ENCODE data around the gene GULP1.
"Not testable (repeated sequence)": the region's sequence is repeated elsewhere in the genome, so short reads cannot be mapped to it uniquely, and the experiment has no call there.

GULP1 gene

DNA sequence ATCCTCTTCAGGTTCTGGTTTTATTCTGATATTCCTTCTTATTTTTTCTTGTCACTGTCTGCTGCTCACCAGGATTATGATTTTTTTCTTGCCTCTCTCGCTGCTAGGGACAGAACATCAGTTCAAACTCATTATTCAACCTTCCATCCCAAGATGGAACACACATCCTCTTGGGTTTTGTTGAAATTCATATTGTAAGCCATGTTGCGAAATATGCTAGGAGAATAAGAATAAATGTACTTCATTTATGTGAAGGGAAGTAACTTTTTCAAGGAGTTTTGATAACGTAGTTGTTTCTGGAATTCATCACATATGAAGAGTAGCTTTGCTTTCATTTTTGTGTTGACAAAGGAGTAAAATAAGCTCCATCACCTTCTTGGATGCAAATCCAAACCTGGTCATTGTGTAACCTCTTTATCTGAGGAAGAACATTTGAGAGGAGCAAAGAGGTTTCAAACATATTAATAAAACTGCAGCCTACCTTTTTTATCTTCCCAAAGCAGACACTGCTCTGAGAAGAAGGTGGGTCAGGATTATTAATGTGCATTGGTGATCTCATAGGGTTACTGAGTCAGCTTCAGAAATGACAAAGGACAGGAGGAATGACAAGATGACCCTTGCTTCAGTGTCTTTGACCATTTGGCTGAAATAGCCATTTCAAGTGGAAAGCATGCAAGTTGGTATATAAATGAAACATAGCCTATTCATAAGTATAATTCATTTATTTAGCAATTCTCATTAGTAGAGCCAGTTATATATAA, 280.0 kb downstream of the GULP1 start:
- DNase-seq (ENCODE audit: extremely low spot score, insufficient read length, low read depth) (no peak), FAIRE-seq (no peak)

DNA sequence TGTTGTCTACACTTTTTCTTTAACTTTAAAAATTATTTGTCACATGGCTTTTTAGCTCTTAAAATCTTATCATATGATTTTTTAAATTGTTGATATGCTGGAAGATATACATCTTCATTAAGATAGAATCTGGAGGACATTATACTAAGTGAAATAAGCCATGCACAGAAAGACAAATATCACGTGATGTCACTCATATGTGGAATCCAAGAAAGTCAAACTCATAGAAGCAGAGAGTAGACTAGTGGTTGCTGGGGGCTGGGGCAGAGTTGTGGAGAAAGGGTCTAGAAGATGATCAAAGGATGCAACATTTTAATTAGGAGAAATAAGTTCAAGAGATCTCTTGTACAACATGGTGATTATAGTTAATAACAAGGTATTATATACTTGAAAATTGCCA, 280.9 kb downstream of the GULP1 start:
- FAIRE-seq, result no peak
- DNase-seq (ENCODE audit: extremely low spot score, insufficient read length, low read depth), result no peak

DNA sequence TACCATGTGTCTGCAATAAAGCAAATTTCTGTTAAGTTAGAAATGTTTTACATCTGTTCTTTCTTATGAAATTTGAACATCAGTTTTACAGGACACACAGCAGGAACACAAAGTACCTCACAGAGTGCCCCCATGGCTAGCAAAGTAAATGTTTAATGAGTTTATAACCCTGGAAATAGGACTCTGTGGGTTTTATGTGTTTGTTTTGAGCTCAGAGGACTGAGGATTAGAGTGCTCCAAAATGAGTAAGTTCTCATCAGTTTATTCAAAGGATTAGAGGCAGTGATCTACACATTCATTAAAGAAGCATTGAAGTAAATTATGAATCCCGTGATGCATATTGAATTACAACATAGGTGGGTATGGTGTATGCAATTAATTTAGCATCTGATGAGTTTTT, 281.8 kb downstream of the GULP1 start:
- no peak for FAIRE-seq
- no peak for DNase-seq (ENCODE audit: extremely low spot score, insufficient read length, low read depth)

DNA sequence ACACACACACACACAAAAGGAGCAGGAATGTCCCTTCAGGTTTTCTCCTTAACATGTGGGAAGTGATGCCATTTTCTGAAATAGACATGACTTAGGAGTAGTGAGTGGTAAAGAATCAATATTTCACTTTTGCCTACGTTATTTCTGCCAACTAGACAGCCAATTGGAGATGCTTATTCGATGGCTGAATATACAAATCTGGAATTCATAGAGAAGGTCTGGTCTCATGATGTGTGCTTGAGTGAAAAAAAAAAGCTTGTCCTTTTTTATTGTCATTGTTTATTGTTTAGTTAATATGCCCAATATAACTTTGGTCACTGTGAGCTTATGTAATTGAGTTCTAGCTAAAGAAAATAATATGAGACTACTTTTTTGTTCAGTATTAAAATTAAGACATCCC, 284.3 kb downstream of the GULP1 start:
- no peak for DNase-seq (ENCODE audit: extremely low spot score, insufficient read length, low read depth)
- FAIRE-seq, result no peak

DNA sequence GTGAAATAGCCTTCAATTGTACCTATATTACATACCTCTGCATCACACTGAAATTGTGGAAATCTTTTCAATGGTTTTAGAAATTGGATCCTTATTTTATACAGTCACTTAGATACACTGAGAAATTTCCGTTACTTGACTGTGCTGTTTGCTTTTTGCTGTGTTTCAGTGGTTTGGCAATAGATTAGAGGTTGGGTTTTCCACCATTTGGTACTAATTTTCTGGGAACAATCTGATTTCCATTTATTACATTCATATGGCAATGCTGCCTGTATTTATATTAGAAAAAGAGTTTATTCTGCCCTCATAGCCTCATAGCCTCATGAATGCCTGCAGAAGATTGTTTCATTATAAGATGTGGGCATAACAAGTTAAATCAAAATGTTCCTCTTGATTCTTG, 285.0 kb downstream of the GULP1 start:
- no peak for DNase-seq (ENCODE audit: extremely low spot score, insufficient read length, low read depth)
- FAIRE-seq, result no peak

DNA sequence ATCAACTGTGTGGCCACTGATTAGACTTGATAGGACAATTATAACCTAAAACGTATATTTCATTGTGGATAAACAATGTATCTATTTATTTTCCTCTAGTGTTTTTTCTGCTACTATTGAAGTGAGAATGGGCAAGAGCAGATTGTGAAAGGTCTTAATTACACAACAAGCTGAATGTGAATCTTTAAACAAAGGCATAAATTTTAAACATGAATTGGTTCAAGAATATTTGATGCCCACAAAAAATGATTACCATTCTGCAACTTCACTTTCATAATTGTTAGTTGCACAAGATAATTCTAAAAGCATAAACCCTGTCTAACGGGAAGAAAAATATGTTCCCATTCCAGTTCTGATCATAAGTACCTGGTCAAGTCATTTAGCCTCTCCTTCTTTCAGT, 285.6 kb downstream of the GULP1 start:
- FAIRE-seq (no peak), DNase-seq (ENCODE audit: extremely low spot score, insufficient read length, low read depth) (no peak)

DNA sequence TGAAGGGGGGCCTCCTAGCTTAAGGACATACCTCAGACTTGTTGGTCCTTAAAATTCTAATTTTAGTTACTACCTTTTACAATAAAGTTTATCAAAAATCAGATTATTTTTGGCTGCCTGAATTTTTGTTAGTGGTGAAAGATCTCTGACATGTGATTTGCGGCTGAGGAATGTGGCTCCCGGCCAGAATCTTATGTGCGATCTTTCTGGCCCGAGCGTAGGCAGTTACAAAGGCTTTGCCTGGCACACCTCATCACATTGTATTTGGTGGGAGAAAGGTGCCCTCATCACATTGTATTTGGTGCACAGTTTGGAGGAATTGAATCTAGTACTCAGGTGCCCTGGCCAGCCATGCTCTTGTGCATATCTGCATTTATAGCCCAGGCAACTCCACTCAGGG, 289.1 kb downstream of the GULP1 start:
- DNase-seq (ENCODE audit: extremely low spot score, insufficient read length, low read depth) (no peak), FAIRE-seq (no peak)

DNA sequence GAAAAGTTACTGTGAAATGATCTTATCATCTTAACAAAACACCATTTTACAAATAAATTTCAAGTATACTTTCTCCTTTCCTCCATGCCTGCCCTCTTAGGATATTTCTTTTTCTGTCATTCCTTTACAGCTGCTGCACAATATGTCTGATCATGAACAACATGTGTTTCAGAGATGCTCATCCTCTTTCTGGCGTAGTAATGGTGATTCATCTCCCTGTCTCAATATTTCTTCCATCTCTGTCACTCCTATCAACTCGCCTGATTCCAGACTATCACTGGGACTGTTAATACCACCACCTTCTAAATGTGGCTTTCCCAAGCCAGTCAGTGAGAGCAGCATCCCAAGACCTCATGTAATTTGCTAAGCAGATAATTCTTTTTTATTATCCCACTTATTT, 290.5 kb downstream of the GULP1 start:
- DNase-seq (ENCODE audit: extremely low spot score, insufficient read length, low read depth), result no peak
- FAIRE-seq, result no peak

DNA sequence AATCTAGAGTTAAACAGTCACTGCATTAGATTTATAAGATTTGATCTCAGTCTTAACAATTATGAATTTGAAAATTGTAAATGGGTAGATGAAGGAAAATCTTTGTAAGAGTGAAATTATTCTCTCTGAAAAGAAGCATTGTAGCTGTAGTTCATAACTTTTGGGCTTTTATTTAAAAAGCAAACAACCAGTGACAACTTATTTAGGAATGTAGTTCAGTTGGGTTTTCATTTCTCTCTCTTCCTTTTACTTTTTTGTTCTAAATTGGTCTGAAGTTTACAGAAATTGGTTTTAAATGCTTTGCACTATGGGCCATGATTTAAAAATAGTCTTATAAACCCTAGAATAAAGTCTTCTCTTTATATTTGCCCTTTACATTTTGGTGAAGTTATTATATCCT, 296.6 kb downstream of the GULP1 start:
- DNase-seq (ENCODE audit: extremely low spot score, insufficient read length, low read depth) (no peak), FAIRE-seq (no peak)

DNA sequence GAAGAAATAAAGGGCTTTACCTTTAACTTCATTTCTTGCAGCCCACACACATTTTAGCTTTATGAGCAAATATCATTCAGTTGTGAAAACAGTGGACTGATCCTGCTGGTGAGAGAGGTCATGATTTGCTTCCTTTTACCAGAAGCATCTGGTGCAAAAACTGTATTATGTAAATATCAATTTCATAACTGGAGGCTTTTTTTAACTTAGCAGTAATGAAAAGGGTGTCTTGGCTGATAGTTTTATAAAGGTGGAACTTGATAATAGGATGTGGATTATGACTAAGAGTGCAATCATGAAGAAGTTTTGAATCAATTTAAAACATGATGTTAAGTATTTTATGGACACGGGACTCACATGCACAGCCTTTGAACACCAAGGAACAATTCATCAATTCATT, 304.4 kb downstream of the GULP1 start:
- DNase-seq (ENCODE audit: extremely low spot score, insufficient read length, low read depth), result no peak
- FAIRE-seq, result no peak

DNA sequence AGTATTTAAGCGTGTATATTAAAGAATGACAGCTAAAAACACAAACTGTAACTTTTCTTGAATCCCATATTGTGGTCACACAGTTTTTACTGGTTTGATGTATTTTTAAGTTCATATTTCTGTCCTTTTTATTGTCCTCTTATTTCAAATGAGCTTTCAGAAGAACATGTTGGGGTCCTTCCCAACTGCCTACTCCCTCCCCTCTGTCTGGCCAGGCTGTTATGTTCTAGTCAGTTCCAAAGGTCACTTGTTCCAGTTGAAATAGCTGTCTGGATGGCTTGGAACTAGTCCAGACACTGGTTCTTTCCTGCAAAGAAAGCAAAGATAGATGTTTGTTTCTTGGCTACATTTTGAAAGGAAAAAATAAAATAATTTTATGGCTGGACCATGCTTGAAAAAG, 306.9 kb downstream of the GULP1 start:
- no peak for DNase-seq (ENCODE audit: extremely low spot score, insufficient read length, low read depth)
- no peak for FAIRE-seq

DNA sequence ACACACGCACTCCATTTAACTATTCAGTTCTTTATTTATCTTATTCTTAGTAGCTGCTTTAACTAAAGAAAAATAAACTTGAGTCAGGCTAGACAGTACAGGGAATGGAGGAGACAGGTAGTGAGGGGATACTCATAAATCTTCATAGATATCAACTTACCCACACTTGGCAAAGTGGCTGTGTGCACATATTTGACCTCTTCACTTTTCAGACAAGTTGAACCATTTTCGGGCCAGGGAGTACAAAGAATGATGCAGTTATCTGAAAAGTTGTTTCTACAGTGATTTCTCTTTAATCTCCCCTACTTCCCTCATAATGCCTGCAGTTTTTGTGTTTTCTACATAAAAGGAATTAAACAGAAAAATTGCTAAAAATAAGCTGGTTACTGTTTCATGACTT, 307.5 kb downstream of the GULP1 start:
- DNase-seq (ENCODE audit: extremely low spot score, insufficient read length, low read depth) (no peak), FAIRE-seq (no peak)

DNA sequence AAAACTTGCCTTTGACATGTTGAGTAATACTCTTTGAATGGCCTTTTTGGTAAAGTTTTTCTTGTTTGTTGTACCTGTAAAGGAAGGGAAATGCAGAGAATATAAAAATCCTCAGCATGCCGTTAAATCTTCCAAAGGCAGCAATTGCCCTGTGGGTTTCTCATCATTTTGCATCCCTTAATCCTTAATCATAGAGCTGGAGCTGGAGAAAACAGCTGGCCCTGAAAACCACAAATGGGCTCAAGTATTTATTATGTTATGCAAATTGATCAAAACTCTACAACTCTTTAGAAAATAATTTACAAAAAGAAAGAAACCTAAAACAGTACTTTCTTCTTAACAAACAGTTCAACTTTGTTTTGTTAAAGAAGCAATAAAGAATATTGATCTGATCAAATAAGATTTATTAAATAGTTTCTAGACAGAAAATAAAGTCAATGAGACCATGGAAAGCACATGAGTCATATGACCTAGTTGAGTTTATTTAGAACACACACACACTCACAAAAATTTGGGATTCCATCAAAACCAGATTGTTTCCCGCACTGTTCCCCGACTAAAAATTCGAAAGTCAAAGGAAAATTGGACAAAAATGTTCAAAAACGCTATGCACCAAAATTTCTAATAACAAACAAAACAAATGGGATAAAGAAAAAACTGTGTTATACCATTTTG, 309.0 kb downstream of the GULP1 start:
- FAIRE-seq, result no peak

DNA sequence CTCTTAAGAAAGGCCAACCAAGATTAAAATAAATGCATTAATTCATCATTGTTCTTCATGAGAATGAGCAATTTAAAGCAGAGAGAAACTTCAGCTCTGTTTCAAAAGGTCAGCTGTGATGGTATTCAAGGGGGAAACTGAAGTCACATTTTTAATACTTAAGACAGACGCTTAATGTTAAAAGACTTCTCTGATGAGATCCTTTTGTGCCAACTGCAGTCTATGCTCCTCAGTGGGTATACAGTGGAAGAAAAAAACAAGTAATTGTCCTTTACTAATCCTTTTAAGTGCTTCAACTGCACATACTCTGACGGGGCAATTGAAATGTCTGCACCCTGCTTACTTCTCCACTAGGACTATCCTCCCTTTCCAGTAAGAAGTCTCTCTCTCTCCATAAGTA, 309.7 kb downstream of the GULP1 start:
- DNase-seq (ENCODE audit: extremely low spot score, insufficient read length, low read depth) (no peak), FAIRE-seq (no peak)

More for the DNA sequence above, 309.0 kb downstream of the GULP1 start:
- no peak for DNase-seq (ENCODE audit: extremely low spot score, insufficient read length, low read depth)

DNA sequence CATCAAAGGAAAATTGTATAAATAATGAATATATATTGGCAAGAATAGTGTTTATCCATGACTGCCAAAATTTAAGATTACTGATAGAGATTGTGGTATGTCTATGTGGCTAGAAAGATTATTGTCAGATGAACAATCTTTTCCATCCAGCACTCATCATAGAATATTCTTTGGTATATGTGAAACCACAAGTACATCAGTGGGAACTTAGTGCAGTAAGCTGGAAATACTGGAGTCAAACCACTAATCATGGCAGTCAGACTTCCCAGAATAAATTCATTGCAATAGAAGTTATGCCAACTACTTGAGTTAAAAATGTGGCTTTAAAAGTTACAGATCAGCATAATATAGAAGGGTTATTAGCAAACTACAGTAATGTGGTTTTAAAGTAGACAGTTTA, 310.3 kb downstream of the GULP1 start:
- DNase-seq (ENCODE audit: extremely low spot score, insufficient read length, low read depth), result no peak
- no peak for FAIRE-seq

DNA sequence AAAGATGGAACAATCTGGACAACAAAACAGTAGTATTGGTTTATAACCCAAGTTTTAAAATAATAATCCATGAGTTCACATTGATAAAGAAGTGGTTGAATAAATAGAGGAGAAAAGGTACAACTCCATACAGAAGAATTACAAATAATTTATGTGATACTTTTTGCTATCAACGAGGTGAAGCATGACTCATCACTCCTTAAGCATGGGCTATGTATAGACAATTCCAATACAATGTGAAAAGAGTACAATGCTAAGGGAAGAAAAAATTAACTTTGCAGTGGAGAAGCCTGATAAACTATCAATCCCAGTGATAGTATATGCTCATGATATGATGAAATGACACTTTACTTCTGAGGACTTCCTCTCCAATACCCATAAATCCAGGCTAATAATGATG, 312.9 kb downstream of the GULP1 start:
- DNase-seq (ENCODE audit: extremely low spot score, insufficient read length, low read depth) (no peak), FAIRE-seq (no peak)

DNA sequence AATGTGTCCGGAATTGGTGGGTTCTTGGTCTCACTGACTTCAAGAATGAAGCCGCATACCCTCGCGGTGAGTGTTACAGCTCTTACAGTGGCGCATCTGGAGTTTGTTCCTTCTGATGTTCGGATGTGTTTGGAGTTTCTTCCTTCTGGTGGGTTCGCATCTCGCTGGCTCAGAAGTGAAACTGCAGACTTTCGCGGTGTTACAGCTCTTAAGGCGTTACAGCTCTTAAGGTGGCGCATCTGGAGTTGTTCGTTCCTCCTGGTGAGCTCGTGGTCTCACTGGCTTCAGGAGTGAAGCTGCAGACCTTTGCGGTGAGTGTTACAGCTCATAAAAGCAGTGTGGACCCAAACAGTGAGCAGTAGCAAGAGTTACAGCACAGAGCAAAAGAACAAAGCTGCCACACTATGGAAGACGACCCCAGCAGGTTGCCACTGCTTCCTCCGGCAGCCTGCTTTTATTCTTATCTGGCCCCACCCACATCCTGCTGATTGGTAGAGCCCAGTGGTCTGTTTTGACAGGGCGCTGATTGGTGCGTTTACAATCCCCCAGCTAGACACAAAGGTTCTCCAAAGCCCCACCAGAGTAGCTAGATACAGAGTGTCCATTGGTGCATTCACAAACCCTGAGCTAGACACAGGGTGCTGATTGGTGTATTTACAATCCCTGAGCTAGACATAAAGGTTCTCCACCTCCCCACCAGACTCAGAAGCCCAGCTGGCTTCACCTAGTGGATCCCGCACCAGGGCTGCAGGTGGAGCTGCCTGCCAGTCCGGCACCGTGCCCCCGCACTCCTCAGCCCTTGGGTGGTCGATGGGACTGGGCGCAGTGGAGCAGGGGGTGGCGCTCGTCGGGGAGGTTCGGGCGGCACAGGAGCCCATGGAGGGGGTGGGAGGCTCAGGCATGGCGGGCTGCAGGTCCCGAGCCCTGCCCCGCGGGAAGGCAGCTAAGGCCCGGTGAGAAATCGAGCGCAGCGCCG, 314.2 kb downstream of the GULP1 start:
- not testable (repeated sequence) for DNase-seq (ENCODE audit: extremely low spot score, insufficient read length, low read depth); FAIRE-seq

DNA sequence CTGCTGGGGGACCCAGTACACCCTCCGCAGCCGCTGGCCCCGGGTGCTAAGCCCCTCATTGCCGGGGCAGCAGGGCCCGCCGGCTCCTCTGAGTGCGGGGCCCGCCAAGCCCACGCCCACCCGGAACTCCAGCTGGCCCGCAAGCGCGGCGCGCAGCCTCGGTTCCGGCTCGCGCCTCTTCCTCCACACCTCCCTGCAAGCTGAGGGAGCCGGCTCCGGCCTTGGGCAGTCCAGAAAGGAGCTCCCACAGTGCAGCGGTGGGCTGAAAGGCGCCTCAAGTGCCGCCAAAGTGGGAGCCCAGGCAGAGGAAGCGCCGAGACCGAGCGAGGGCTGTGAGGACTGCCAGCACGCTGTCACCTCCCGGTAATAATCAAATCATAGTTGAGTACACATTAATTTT, 314.9 kb downstream of the GULP1 start:
- not testable (repeated sequence) for DNase-seq (ENCODE audit: extremely low spot score, insufficient read length, low read depth); FAIRE-seq

DNA sequence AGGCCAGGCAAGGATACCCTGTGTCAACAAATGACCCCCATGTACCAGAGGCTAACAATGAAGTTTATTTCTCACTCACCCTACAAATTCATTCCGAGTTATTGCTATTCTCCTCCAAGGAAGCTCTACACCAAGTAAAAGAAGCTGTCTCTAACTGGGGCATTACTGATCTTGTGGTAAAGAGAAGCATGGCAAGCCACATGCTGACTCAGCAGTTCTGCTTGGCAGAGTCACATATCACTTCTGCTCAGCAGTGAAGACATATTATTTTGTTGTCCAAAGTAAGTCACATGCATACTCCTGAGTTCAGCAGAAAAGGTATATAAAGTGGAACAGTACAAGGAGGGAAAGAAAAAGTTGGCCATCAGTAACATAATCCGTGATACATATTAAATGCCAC, 315.8 kb downstream of the GULP1 start:
- DNase-seq (ENCODE audit: extremely low spot score, insufficient read length, low read depth) (no peak), FAIRE-seq (no peak)

DNA sequence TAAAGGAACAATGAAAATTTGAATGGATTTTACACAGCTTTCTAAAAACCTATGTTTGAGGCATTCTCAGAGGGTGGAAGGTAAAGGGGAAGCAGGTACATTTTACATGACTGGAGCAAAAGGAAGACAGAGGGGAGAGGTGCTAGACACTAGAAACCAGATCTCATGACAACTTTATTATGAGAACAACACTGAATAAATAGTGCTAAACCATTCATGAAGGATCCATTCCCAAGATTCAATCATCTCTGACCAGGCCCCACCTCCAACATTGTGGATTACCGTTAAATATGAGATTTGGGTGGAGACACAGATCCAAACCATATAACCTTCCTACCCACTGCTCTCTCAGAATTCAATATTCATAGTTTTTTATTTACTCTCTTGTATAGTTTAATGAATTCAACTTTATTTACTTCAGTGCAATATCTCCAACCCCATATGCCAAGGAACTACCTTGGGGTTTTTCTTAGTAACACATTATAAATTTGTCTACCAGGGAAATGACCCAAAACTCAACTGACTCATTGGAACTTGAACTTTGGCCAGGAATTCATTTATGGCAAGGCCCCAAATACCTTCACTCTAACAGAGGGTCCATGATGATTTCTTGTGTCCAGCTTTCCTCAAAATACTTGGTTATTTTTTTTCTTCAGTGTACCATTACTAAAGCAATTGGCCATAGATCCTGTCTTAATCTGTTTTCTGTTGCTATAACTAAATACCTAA, 317.8 kb downstream of the GULP1 start:
- DNase-seq (ENCODE audit: extremely low spot score, insufficient read length, low read depth) (no peak), FAIRE-seq (no peak)
